OCI-LY3 (cell line): ENCODE measurements around the gene ANKS1B.

Experiments
- CTCF ChIP-seq: fragments of 200-600, 300-600 bp; sonication (generic); IDR thresholded peaks from 2 replicates; pipeline ENCODE4 v1.5.1; 2014; ENCODE audit warnings: antibody characterized with exemption, low read length, low read depth
- EZH2phosphoT487 ChIP-seq: fragments of 200-600 bp; shearing (Covaris generic); IDR thresholded peaks from 2 replicates; pipeline ENCODE4 v1.6.1; 2018; ENCODE audit warnings: antibody characterized with exemption, mixed run types, low read depth

DNA sequence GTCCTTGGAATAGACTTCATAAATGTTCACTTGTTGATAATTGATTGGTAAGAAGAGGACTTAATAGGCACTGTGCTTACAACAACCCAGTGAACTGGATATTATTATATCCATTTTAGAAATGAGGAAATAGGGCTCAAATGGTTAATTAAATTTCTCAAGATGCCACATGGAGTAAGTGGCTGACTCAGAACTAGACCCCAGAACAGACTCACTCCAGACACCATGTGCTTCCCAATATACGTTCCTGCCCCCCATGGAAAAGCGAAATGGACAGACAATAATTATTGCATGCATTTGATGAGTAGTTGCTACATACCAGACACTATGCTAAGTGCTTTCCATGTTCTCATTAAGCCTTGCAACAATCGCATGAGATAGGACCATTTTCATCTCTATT, 895 bp upstream of the ANKS1B start:
- TF ChIP-seq CTCF, result no peak
- TF ChIP-seq EZH2phosphoT487, result no peak
